ENCODE results near the gene HDGF.

The HDGF gene

DNA sequence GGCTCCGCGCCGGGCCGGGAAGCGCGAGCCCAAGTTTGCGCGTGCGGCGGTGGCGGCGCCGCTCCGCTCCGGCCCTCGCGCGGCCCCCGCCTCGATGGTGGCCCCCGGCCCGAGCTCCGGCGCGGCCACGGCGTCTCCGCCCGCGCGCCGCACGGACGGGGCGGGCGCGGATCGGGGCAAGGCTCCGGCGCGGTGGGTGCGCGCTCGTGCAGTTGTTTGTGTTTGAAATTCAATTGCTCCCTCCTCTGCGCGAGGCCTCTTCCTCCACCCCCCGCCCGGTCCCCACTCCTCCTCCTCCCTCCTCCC is at the start of gene HDGF:
Gene HDGF, minus strand, starts transcription at position 225 of the 306 bp plus-strand sequence. CDS start 246 bp downstream, outside the sequence.
- TF ChIP-seq CTCF (IDR thresholded peaks at IDR 0.05; ENCODE audit: insufficient read depth, low read depth, low read length, missing control alignments): no peak
- peak within 1 kb of the TSS; percentile 84 for H3K4me3 ChIP-seq (ENCODE audit: low read length)
- no peak for DNase-seq (ENCODE audit: low read depth)

DNA sequence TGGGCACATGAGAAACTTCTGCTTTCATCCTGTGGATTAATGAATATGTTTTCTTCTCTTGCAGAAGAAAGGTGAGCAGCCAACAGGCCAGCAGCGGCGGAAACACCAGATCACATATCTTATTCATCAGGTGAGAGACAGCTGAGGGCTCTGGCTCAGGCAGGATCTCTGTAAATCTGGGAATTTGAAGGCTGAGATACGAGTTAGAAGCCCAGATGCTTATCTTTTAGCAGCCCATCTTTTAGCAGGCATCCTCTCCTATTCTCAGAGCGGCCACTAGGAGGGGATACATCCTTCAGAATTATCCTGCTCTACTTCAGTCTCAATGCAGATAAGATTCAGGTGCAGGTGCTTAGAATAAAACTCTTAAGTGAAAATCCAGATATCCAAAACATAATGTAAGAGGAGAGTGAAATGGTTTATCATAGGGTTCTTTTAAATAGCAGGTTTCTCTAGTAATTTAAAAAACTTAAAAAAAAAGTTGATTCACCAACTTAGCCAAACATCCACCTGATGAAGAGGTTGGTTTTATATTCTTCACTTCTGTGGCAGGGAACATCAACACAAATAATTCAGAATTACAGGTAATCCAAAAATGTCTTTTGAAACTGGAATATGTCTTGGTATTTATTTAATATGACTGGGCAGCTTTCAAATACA is 45.9 kb upstream of the HDGF start:
- H3K4me3 ChIP-seq (ENCODE audit: low read length): no peak overlapping the region
- DNase-seq (ENCODE audit: low read depth): peak; percentile 72
- TF ChIP-seq CTCF (IDR thresholded peaks at IDR 0.05; ENCODE audit: insufficient read depth, low read depth, low read length, missing control alignments): peak; percentile 89

GRCh38 chr1:156796340-156797097 is 45.0 kb upstream of the HDGF start:
- no peak for TF ChIP-seq CTCF (IDR thresholded peaks at IDR 0.05; ENCODE audit: insufficient read depth, low read depth, low read length, missing control alignments)
- H3K4me3 ChIP-seq (ENCODE audit: low read length): no peak overlapping the region
- no peak for DNase-seq (ENCODE audit: low read depth)

DNA sequence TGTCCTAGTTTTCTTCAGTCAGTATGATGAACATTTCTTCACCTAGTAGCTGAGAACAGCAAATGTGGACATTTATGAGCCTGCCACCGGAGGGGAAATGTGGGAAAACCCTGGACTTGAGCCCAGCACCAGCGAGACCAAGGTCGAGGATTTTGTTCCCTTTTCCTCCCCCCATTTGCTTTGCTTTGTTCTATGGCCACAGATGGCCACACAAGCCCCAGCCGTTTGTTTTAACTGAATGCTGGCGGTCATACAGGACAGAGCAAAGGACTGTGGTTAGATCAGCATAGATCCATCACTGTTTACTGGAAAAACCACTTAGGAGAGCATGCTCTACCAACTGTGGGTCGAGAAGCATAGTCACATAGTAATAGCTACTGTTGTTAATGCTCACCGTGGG is 44.3 kb upstream of the HDGF start:
- no peak overlapping the region for H3K4me3 ChIP-seq (ENCODE audit: low read length)
- TF ChIP-seq CTCF (IDR thresholded peaks at IDR 0.05; ENCODE audit: insufficient read depth, low read depth, low read length, missing control alignments): no peak
- no peak for DNase-seq (ENCODE audit: low read depth)

DNA sequence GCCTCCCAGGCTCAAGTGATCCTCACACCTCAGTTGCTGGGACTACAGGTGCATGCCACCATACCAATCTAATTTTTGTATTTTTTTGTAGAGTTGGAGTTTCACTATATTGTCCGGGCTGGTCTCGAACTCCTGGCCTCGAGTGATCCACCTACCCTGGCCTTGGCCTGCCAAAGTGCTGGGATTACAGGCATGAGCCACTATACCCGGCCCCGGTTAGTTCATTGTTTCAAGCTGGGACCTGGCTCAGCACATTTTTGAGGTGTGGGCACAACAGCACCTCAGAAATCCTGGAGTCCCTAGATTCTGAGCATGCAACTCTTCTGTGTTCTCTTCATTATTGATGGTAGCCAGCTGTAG is 43.9 kb upstream of the HDGF start:
- no peak overlapping the region for H3K4me3 ChIP-seq (ENCODE audit: low read length)
- no peak for TF ChIP-seq CTCF (IDR thresholded peaks at IDR 0.05; ENCODE audit: insufficient read depth, low read depth, low read length, missing control alignments)
- no peak for DNase-seq (ENCODE audit: low read depth)

DNA sequence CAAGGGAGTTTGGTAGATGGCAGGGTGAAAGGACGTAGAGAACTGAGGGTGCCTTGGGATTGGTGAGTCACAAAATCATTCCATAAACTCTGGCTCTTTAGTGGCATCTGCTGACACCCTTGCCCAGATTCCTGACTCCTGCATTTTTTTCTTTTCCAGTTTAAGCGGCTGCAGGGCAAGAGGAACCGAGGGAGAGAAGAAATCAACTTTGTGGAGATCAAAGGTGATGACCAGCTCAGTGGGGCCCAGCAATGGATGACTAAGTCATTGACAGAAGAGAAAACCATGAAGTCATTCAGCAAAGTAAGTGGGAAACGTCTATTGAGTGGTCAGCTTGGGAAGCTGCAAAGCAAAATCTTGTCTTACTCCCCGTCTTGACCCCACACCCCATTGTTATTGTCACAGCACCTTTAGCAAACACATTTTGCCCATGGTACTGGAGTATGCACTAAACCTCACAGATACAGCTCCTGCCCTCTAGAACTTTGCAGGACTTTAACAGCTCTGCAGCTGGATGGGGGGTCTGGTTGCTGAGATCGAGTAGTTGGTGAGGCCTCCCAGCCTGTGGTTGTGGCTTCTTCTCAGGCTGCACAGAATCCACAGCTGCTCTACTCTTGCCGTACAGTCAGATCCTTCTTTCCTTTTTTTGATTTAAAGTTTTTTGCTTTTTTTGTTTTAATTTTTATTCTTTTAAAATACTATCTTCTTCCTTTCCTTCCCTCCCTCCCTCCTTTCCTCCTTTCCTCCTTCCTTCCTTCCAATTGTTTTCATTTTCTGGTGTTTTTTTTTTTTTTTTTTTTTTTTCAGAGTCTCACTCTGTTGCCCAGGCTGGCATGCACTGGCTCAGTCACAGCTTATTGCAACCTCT is 43.3 kb upstream of the HDGF start:
- no peak for TF ChIP-seq CTCF (IDR thresholded peaks at IDR 0.05; ENCODE audit: insufficient read depth, low read depth, low read length, missing control alignments)
- no peak for DNase-seq (ENCODE audit: low read depth)
- no peak overlapping the region for H3K4me3 ChIP-seq (ENCODE audit: low read length)

Measured in epithelial cell of esophagus (primary cell).